GM11168 (cell line): Measurements from ENCODE around the gene CAND1.
"Not testable (repeated sequence)": the region's sequence is repeated elsewhere in the genome, so short reads cannot be mapped to it uniquely, and the experiment has no call there.

Source experiments
- in situ Hi-C: fragments of 300-500 bp; cut with MboI; formaldehyde crosslinking; loops from one replicate; pipeline ENCODE4 v1.12.0; 2022; ENCODE audit warnings: low sequenced_read_pairs; ENCODE audit not compliant: unreplicated experiment

Gene CAND1

GRCh38 chr12:67333649-67334048 lies 64.5 kb downstream of the CAND1 start:
- in situ Hi-C loops = no loop called here

GRCh38 chr12:67338426-67338825 lies 69.3 kb downstream of the CAND1 start:
- in situ Hi-C loops = no loop called here

GRCh38 chr12:67339530-67339929 lies 70.4 kb downstream of the CAND1 start:
- in situ Hi-C loops = no loop called here

- in situ Hi-C loops = not testable (repeated sequence)
These were observed 71.9 kb downstream of the CAND1 start for GRCh38 chr12:67341086-67341485.

- in situ Hi-C loops = no loop called here
These were observed 76.0 kb downstream of the CAND1 start for GRCh38 chr12:67344979-67345710.

- in situ Hi-C loops = no loop called here
These were observed 79.5 kb downstream of the CAND1 start for GRCh38 chr12:67348683-67349082.

GRCh38 chr12:67352682-67353081 lies 83.5 kb downstream of the CAND1 start:
- in situ Hi-C loops = loop anchor here (5.0 kb wide), 1 partner anchor 590 kb away; no protein-coding TSS in a partner anchor

GRCh38 chr12:67354322-67354721 lies 85.2 kb downstream of the CAND1 start:
- in situ Hi-C loops = loop anchor here (5.0 kb wide), 1 partner anchor 588 kb away; no protein-coding TSS in a partner anchor

GRCh38 chr12:67354966-67355365 lies 85.8 kb downstream of the CAND1 start:
- in situ Hi-C loops = loop anchor here (5.0 kb wide), 1 partner anchor 587 kb away; no protein-coding TSS in a partner anchor

GRCh38 chr12:67355428-67356379 lies 86.5 kb downstream of the CAND1 start:
- in situ Hi-C loops = no loop called here

- in situ Hi-C loops = no loop called here
These were observed 87.2 kb downstream of the CAND1 start for GRCh38 chr12:67356380-67356774.

- in situ Hi-C loops = no loop called here
These were observed 88.4 kb downstream of the CAND1 start for GRCh38 chr12:67357376-67358125.

- in situ Hi-C loops = no loop called here
These were observed 89.7 kb downstream of the CAND1 start for GRCh38 chr12:67358781-67359338.

GRCh38 chr12:67362526-67362925 lies 93.4 kb downstream of the CAND1 start:
- in situ Hi-C loops = no loop called here

GRCh38 chr12:67364228-67364627 lies 95.1 kb downstream of the CAND1 start:
- in situ Hi-C loops = no loop called here

GRCh38 chr12:67365131-67365530 lies 96.0 kb downstream of the CAND1 start:
- in situ Hi-C loops = no loop called here

- in situ Hi-C loops = no loop called here
These were observed 98.7 kb downstream of the CAND1 start for GRCh38 chr12:67367843-67368242.
